GM19452 (cell line): ENCODE results near the gene ITGAX.

Experiments
- ATAC-seq: cut with Tn5 transposase; IDR thresholded peaks from one replicate; pipeline ENCODE4 v1.9.1; 2021; ENCODE audit not compliant: unreplicated experiment

ITGAX gene

GRCh38 chr16:31348579-31348978 is 6.4 kb upstream of the ITGAX start:
- no peak for ATAC-seq

DNA sequence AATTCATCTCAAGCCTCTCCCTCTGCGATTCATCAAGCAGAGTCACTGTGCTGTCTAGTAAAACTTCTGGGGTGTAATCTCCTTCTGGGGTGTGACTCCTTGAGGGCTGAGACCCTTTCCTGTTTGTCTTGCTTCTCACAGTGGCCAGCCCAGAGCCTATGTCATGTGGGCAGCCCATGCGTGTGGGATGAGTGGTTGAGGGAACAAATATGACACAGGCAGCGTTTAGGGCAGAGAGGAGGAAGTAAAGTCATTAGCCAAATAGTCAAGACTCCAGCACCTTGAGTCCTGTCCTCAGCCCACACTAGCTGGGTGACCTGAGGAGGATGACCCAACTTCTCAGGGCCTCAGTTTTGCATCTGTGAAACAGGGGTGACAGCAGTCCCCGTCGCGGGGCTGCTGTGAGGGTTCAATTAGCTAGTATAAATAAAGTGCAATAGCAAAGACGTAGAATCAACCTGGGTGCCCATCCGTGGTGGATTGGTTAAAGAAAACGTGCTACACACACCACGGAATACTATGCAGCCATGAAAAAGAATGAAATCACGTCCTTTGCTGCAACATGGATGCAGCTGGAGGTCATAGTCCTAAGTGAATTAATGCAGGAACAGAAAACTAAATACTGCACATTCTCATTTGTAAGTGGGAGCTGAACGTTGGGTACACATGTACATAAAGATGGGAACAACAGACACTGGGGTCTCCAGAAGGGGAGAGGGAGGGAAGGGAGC is 4.5 kb upstream of the ITGAX start:
- no peak for ATAC-seq

DNA sequence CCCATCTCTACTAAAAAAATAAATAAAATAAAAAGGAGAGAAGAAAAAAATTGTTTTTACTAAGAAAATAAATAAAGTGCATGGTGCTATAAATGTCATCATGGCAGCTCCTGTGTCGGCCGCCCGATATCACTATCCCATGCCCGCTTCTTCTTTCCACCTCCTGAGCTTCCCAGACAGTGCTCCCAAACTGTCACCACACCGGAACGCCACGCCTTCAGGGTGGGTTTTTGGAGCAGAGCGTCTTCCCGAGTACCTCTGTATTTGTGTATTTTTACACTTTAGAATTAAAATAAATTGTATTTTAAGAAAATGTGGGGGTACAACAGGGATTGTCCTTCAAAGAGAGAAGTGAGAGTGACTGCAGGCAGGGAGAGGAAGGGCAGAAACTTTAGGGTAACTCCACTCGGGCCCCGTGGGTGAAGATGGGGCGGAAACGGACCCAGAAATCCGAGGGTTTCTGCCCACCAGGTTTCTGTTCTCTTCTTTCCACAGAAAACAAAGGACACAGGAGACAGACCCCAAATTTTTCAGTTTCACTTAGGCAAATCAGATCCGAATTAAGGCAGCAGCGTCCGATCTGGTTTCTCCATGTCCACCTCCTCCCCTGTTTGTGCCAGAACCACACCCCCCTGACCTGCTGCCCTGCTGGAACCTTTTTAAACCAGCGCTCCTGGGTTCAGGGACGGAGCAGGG is 3.6 kb upstream of the ITGAX start:
- ATAC-seq: no peak

DNA sequence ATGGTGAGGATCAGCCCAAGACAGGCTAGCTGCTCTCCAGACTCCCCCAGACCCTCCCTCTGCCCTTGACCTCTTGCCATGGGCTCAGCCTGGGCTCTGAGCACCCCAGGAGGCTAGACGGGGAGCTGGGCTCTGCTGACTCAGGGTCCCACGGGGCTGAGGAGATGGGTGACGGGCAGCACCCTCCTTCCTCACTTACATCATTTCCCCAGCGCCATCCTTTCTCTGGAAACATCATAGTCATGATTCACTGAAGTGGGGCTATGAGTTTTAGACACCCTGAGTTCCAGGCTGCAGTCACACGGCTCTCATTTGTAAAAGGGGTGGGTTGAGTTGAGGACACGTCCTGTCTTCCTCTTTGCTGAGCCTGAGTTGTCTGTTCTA is 3.0 kb upstream of the ITGAX start:
- no peak for ATAC-seq

DNA sequence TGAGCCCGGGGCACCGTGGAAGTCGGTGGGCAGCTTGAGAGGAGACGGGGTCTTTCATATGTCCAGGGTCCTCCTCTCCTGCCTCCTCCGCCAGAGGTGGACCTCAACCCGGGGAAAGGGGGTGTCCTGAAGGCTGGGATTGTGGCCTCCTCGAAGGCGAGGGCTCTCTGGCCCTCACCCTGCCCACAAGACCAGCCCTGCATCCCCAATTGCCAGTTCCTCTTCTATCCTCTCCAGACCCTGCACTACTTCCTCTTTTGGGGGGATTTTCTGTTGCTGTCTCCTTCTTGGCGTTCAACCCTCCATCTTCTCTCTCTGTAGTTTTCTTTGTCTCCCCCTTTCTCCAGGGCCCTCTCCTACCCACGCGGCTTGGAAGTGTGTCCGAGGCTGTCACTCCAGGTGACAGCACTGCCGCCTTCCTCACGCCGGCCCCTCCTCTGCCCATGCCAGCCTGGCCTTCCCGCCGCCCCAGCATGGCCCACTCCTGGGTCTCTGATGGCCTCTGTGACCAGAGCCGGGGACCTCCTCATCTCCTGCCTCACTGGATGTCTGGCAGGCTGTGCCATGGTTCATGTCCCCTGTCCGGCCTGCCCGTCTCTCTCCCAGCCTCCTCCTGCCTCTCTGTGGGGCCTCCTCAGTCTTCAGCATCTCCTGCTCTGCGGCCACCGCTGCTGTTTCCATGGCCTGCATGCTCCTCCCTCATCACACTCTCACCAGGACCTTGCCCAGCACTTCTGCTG is 2.4 kb upstream of the ITGAX start:
- no peak for ATAC-seq

DNA sequence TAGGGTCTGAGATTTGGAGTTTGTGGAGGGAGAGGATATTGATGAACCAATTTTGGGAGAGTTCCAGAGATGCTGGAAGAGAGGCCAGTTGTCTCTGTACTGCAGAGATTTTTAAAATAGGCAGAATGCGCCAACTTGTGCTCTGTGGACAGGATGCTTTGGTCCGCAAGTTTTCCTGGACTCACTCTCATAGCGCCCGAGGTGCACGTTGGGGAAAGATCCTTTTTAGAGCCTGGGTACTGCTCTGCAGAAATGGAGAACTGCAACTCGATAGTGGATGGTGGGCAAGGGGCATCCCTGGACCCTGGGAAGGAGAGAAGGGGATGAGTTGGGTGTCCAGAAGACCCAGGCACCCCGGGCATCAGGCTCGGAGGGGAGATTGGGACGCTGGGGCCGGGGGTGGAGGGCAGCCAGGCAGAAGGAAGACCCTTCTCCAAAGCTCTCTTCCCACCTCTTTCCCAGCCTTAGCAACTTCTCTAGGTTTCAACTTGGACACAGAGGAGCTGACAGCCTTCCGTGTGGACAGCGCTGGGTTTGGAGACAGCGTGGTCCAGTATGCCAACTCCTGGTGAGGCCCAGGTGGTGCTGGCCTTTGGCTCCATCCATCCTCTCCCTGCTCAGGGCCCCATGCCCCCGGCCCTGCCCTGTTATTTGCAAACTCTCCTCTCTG is 590 bp downstream of the ITGAX start:
- no peak for ATAC-seq

DNA sequence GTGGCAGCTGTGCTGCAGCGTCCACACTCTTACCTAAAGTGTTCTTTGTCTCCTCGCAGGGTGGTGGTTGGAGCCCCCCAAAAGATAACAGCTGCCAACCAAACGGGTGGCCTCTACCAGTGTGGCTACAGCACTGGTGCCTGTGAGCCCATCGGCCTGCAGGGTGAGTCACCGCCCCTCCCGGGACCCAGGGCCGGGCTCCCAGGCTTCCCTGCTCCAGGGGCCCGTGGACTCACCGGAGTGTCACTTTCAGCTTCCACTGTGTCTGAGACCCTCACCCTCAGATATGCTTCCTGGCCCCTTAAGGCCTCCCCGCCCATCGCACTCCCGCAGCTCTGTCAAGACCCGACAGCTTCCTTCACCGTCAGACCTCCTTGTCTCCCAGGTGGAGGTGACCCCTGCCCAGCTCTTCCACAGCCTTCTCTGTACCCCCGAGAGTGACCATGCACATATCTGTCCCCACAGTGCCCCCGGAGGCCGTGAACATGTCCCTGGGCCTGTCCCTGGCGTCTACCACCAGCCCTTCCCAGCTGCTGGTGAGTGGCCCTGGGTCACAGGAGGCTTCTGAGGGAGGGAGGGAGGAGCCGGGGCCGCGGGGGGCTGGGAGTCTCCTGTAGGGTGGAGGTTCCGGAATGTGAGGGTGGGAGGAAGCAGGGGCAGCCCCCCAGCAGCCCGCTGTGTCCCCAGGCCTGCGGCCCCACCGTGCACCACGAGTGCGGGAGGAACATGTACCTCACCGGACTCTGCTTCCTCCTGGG is 1.8 kb downstream of the ITGAX start:
- ATAC-seq: no peak

- ATAC-seq: no peak
Observed at GRCh38 chr16:31357324-31358109, 2.5 kb downstream of the ITGAX start.

DNA sequence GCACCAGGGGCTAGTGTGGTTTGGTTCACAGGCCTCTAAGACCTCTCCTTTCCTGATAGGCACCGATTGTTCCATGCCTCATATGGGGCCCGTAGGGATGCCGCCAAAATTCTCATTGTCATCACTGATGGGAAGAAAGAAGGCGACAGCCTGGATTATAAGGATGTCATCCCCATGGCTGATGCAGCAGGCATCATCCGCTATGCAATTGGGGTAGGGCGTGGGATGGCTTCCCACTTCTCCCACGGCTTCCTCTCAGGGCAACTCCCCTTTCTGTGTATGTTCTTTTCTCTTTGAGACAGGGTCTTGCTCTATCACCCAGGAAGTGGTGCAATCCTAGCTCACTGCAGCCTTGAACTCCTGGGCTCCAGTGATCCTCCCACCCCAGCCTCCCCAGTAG is 5.3 kb downstream of the ITGAX start:
- ATAC-seq: no peak

DNA sequence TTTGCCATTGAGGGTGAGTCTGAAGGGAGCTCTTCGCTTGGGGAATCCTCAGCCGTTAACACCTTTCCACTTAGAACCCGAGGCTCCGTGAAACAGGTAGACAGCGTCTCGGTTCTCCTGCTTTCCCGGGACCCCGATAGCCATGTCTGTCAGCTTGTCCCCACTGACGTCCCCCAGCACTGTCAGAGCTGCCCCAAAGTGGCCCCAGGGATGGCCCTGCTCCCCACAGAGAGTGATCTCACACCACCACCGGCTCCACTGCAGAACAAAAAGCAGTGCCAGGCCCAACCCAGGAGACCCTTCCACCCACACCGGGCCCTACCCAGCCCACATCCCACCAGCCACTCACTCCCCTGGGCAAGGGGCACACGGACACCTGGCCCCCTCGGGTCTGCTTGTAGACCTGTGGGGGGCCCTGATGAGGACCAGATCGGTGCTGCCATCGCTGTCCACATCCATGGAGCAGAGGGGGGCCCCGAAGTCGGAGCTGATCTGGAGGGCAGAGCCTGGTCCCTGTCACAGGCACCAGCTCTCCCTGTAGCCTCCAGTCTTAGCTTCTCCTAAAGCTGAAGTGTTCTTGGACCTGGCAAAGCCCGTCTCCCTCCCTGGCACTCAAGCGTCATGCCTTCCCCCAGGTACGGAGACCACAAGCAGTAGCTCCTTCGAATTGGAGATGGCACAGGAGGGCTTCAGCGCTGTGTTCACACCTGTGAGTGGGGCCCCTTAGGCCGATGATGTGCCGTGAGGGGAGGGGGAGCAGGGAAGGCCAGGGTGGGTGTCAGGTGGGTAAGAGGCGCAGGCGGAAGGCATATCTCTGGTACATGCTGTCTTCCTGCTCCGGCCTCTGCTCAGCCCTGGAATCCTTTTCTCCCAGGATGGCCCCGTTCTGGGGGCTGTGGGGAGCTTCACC is 6.5 kb downstream of the ITGAX start:
- no peak for ATAC-seq

GRCh38 chr16:31362476-31363405 is 7.8 kb downstream of the ITGAX start:
- ATAC-seq: no peak

GRCh38 chr16:31363721-31364120 is 8.7 kb downstream of the ITGAX start:
- ATAC-seq: no peak

DNA sequence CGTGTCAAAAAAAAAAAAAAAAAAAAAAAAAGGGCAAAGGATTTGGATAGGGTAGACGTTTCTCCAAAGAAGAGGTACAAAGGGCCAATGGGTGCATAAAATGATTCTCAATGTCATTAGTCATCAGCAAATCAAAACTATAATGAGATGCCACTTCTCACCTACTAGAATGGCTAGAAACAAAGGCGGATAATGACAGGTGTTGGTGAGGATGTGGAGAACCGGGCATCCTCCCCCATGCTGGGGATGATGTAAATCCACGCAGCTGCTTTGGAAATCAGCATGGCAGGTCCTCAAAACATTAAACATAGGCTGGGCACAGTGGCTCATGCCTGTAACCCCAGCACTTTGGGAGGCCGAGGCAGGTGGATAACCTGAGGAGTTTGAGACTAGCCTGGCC is 9.4 kb downstream of the ITGAX start:
- ATAC-seq: no peak

- ATAC-seq: no peak
Observed at GRCh38 chr16:31365131-31365865, 10.3 kb downstream of the ITGAX start.

- no peak for ATAC-seq
Observed at GRCh38 chr16:31367853-31368252, 12.9 kb downstream of the ITGAX start.

DNA sequence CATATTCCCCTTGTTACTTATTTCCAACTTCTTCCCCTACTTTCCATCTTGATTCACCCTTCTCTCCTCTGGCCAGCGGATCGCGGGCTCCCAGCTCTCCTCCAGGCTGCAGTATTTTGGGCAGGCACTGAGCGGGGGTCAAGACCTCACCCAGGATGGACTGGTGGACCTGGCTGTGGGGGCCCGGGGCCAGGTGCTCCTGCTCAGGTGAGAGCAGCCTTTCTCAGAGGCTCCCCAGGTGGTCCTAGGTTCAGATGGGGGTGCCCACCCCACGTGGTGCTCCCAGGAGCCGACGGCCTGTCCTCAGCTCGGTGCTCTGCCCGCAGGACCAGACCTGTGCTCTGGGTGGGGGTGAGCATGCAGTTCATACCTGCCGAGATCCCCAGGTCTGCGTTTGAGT is 16.0 kb downstream of the ITGAX start:
- ATAC-seq: no peak
